NCI-H510A treated with DMSO at 0.1 percent for 48 hours (cell line): Measurements from ENCODE around the gene PLXNA2.

Experiments used
- DNase-seq: peaks from one replicate; lab custom pipeline; 2025; lab: John Stamatoyannopoulos, UW

The PLXNA2 gene

DNA sequence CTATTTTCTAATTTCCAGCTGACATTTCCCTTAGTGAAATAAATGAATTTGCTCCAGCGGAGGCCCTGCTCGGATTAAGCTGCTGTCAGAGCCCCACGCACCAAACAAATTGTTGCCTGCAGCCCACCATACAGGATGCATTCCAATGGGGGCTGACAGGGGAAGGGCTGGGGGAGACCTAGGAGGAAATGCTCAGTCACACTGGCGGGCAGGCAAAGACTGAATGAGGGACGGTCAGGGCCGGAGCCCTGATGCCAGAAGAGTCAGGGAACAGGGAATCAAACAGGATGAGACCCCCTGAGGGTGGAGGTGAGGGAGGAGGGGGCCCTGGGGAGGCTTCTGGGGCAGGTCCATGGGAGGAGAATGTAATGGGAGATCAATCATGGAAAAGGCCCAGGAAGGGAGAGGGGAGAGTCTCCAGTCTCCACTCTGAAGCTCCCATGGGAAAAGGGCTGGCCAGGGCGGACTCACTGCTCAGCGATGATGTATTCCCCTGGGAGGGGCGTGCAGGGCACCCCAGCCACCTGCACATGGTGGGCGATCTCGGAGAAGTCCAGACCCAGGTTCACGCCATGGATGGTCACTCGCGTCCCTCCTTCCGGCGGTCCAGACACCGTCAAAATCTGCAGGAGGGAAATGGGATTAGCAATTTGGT lies 183.8 kb downstream of the PLXNA2 start:
- no peak for DNase-seq

DNA sequence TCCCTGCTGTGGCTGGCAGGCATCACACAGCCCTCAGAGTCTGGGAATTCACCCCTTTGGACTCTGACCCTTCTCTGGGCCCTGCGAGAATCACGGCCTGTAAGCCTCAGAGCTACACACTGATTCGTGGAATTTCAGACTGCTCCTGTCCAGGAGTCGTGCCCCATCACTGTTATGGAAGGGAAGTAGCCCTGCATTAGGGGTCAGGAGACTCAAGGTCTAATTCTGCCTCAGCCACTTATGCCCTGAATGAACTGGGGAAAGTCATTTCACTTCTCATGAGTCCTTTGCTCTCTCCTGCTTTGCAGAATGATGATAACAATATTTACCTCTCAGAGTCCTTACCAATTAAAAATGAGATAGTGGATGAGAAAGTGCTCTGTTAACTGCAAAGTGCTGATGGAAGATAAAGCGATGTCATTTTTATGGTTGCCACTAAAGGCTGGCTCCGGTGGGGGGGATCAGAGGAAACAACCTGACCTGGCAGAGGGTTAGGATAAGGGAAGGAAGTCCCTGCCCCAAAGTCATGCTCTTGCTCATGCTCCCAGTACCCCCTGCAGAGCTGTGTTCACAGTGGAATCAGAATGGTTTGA lies 184.7 kb downstream of the PLXNA2 start:
- DNase-seq, result no peak

DNA sequence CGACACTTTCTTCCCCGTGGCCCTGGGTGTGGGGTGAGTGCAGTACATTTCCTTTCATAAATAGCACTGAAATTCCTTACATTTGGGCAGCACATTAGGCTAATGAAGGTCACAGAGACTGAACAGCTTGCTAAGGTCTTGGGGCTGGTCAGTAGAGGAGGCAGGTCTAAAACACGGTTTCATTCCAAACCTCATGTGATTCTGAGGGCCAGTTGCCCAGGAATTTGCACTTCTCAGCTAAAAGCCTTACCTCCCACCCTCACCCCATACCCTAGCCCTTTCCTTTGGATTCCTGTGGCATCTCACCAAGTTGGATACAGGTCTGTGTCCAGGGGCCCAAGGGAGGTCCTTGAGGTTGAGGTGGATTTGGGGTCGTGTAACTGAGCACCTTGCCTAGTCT lies 185.4 kb downstream of the PLXNA2 start:
- no peak for DNase-seq

DNA sequence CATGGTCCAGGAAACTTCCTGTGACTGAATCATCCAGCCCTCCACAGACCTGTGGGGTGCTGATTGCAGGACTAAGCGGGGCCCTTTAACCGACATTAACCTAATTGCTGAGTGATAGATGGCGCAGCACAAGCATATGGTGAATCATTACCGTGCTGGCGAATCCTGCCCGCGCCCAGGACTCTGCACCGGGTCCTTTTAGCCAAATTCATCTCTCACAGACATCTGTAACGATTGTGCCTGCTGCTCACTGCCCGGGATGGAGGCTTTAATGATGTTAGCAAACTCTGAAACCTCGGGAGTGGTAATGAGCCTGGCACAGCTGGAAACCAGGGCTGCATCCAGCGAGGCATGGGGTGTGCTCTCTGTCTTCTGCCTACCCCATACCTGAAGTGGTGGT lies 185.9 kb downstream of the PLXNA2 start:
- no peak for DNase-seq

DNA sequence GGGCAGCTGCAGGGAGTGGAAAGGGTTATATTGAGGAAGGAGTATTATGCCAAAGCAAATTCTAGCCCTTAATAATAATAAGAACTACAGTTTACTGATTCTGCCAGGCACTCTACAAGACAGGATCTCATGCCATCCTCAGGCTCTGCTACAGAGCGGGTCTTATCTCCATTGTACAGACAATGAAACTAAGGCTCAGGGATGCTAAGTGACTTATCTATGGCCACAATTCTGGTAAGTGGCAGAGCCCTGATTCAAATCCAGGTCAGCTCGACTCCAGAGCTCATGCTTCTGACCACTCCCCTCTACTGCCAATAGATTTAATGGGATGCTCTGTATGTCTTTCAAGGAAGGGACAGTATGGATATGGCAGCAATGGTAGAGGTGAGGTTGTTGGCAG lies 187.1 kb downstream of the PLXNA2 start:
- no peak for DNase-seq

DNA sequence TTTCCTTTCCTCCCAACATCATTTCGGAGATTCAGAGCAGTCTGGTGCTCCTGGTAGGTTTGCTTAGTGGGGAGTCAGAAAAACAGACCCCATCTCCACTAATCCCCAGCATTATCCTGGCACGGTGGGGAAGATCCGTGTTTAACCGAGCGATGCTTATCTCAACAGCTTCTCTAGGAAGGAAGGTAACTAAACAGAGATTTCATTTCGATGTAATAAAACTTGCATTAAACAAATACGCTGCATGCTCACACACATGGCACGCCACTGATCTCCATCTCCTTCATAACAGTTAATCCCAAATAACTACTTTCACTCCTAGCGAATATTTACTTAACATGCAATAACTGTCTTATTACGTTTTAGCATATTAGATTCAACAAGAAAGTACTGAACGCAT lies 188.6 kb downstream of the PLXNA2 start:
- no peak for DNase-seq

DNA sequence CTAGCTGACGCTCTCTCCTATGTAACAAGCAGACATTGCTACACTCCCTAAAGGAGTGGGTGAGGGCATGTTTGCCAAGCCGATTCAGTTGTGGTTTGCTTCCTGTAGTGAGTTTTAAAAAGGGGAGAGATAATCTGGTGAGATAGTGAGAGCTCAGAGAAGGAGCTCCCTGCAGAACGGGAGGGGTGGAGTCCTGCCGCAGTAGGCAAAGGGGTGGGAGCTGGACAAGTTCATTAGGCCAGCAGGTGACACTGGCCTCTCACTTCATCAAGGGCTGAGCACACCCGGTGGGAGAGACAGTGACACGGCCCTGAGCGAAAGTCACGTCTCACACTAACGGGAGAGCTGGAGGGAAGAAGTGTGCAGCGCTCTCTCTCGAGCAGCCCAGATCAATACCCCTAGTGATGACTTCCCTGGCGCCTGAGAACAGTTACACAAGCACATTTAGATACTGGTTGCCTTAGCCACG lies 189.2 kb downstream of the PLXNA2 start:
- no peak for DNase-seq

DNA sequence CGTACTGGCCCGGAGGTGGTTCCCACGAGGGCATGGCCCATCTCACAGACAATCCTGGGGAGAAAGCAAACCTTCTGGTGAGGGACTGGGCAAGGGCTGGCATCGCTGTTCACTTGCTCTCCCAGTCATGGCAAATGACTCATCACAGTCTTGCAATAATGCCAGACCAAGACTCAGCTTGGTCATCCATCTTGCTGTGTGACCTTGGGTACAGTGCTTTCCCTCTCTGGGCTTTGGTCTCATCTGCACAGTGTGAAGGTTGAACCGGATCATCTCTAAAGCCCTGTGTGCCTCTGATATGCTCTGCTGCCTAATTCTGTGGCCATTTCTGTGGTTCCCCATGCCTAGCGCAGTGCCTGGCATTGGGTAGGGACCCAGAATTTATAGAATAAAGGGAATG lies 189.7 kb downstream of the PLXNA2 start:
- no peak for DNase-seq

DNA sequence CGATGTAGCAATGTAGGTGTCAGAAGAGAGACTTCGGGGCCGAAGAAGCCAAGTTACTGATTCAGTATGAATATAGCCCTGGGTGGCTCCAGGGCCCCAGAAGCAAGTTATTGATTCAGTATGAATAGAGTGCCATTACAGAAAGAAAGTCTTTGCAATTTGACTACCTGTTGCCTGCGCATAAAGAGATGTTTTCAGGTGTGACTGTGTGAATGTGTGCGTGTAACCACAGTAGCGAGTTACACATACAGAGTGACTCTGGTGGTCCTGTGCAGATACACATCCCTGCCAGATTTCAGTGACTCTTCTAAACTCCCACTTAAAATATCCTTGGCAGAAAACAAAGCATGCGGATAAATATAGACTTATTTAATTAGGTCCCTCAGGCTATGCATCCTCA lies 190.5 kb downstream of the PLXNA2 start:
- DNase-seq, result no peak

DNA sequence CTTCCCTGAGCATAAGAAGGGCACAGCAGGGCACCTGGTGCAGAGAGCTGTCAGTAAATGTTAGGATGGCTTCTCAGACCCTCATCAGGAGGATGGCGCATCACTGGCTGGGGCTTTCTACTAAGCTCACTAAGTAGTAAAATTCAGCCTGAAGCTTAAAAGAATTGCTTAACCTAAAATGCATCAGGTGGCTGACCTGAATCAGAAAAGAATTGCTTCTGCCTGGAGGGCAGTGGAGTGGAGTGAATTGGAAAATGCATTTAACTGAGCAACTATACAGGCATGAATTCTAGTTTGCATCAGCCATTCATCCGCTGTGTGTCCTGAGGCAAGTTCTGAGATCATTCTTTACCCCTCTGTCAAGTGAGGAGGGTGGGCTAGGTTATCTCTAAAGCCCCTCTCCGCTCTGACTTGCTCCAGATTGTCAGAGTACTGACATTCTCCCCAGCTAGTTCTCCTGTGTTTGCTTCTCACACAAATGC lies 191.2 kb downstream of the PLXNA2 start:
- DNase-seq, result no peak

DNA sequence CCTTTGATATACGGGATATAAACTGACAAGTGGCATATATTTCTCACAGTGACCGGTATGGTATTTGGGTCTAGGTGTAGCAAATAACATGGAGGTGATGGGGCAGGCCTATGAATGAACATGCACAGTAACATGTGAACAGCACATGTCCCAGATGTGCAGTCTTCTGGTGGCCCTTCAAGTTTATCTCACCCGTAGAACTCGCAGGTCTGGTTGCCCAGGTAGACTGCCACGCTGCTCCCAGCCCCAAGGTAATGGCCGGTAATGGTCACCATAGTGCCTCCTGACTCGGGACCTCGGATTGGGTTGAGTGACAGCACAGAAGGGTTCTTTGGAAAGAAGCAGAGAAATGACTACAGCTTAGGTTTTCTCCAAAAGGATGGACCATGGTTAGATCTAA lies 192.0 kb downstream of the PLXNA2 start:
- no peak for DNase-seq

DNA sequence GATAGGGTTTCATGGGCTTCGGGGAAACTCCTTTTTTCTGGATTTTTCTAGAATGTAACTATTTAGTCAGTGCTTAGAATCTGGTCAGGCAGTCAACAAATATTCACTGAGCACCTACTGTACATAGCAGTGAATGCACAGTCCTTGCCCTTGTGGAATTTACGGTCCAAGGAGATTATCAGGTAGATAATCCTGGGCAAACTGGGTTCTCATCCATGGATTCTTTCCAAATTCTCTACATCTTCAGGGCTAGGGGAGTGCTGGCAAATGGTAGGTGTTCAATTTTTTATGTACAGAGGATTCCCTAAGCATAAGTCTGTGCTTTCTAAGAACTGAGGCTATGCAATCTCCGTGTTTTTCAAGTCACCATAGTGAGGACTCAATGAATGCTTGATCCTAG lies 192.5 kb downstream of the PLXNA2 start:
- DNase-seq, result no peak

DNA sequence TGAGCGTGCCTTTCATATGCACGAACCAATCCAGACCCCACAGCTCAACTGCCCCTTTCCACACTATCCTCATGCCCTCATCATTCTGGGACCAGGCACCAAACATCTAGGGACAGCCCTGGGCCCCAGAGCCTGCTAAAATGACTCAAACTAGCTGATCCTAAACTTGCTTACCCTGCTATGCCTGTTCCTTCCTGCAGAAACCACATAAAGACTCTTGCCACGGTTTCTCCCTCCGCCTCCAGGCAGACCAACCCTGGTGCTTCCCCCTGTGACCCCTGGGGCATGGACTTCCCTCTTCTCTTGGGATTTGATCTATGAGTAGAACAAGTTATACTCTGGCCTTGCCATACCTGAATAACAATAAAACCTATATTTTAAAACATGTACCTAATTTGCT lies 195.3 kb downstream of the PLXNA2 start:
- no peak for DNase-seq

DNA sequence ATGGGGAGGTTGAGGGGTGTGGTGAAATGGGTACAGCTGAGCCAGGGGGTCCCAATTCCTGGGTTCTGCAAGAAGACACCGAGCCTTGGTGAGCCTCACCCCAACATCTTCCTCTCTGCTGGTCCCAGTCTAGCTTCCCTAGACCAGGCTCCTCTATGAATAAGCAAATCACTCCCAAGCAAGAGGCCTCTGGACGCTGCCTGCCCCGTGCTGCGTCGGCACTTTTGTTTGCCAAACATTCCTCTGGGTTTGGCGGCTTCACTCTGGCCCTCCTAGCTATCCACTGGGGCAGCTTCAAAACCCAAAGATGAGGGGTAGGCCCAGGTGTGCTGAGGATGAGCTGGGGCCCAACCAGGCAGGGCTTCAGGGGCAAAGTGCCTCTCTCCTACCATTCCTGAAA lies 196.2 kb downstream of the PLXNA2 start:
- no peak for DNase-seq

DNA sequence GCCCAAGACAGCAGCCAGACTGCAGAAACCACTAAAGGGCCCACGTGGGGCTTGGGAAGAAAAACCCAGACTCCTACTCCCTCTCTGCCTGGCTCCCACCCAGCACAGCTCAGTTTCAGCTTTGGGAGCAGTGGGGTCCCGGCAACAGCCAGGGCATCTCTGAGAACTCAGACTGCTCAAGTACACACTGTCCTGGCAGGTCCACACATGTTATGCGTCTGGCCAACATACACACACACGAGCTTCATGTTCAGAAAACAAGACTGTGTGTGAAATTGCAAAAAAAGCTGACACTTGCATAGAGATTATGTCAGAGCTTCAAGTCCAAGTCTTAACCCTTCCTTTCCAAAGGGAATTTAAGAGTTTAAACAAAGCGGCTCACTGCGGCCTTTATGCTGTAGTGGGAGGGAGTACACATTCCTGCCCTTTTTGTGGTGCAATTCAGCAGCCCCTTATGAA lies 196.7 kb downstream of the PLXNA2 start:
- DNase-seq, result no peak

DNA sequence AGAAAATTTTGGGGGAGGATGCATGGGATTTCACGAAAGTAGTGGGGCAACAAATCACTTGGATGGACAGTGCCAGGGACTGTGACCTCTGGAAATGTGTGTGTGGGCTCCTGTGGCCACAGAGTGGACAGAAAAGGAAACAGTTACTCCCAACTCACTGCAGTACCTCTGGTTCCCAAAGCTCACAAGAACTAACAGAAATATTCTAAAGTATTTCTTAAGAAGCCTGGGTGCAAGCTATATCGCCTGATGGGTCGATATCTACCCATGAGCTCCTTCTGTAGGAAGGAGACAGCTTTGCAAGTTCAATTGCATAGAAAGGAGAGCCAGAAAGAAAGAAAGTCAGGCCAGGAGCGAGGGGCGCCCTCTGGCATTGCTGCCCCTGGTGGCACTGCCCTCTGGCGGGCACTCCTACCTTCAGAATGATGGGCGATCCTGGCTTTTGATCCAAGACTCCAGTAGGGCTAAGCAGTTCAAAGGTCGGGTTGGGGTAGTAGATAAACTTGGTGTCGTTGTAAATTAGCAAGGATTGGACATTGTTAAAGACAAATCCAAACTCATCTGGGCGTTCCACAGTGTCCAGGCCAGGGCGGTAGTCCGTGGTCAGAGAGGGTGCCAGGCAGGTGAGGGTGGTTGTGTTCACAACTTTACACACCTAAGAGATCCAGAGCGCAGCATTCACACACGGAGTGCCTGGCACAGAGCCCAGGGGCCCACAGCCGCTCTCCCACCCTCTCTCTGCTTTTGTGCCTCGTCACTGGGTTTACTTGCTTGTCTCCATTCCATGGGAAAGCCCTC lies 198.5 kb downstream of the PLXNA2 start:
- DNase-seq, result no peak

DNA sequence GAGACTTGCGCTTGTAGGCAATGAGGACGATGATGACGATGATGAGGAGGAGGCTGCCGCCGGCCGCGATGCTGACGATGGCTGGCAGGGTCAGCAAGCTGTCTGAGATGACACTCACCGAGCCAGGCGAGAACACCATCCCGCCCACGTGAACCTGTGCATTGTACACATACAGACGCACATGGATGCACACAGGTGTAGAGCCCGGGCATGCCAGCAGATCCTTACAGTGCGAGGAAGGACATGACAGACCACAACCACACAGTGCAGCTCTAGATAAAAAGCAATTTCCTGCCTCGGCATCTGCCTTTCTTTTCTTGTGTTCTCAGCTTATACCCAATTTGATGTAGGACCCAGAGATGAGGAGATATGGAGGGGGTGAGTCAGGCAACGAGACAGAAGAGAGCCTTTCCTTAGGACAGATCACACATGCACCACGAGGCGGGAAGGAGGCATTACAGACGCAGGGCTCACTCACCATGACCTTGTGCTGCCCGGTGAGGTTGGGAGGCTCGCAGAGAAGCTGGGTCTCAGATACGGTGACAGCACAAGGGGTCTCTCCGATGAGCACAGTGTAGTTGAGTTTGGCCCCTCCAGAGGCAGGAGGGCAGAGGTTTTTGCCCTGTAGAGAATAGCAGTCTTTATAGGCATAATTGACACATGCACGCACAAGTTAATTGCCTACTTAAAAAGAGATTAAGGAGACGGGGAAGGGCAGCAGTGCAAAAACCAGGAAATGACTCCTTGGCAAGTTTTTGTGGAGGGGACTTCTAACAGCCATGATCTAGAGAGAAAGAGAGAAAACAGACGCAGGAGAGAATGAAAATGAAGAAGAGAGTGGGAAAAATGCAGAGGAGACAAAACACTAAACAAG lies 199.4 kb downstream of the PLXNA2 start:
- no peak for DNase-seq

DNA sequence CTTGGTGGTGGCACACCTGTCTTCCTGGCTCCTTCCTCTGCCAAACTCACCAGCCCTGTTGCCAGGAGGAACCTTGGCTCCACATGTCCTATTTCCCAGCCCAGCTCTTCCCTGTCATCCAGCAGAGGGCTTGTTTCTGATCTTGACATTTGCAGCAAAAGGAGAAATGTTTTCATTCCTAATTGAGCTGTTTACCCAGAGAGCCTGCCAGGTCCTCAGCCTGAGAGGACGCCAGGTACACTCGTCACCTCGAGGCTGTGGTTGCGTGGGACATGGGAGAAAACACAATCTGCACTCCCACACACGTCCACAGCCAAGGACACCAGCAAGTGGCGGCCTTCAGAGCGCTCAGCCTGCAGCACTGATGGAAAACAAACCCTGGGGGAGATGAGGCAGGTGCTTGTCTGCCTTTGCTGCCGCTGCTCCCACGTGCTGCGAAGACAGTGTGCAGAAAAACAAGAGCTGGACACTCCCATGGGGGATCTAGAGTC lies 200.4 kb downstream of the PLXNA2 start:
- DNase-seq, result no peak

DNA sequence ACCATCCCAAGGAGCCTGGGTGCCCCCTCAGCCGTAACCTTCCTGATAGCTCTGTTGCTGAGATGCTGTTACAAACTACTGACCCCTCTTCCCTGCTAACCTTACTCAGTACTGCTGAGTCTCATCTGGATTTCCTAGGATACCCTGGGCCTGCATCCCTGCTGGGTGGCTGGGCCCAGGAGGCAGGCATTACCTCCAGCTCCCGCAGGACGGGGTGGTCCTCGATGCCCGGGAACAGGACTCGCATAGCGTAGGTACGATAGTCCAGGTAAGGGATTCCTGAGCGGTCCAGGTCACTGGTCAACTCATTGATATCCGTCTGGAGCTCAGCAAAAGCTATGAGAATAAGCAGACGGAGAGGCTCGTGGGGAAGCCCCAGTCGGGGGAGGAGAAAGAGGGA lies 201.3 kb downstream of the PLXNA2 start:
- no peak for DNase-seq

DNA sequence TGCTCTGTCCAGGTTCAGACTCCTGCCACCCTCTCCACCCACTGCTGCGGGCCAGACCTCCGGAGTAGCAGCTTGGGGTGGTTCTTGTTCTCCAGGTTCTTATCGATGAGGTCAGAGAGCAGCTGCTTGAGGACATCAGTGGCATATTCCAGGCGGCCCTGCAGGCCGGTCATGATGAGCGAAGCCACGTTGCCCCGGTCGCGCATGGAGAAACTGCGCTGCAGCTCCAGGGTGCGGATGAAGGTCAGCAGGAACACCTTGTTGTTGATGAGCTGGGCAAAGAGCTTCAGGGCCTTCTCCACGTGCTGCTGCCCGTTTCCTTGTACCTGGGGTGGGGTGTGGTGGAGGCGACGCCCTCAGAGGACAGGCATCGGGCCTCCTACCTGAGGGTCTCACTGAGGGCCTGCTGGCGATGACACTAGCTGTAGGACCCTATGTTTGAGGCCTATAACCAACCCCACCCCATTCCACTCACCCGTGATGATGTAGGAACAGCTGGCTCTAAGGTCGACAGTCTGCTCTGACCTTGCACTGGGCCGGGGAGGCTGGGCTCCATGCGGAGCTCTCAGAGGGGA lies 202.1 kb downstream of the PLXNA2 start:
- DNase-seq, result no peak

DNA sequence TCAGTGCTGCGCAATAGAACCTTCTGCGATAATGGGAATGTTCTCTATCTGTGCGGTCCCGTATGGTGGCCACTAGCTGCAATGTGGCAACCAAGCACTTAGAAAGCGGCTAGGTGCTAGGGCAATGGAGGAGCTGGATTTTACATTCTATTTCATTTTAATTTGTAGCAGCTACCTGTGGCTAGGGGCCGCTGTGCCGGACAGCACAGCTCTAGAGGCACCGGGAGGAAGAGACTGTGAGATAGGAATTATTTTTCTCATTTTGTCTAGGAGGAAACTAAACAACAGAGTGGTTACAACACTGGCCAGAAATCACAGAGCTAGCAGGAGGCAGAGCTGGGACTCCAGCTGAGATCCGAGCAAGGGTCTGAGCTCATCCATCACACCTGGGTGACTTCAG lies 202.7 kb downstream of the PLXNA2 start:
- no peak for DNase-seq
